HG02678 (cell line): Measurements from ENCODE around the gene ALPG.
"Not testable (repeated sequence)": the region's sequence is repeated elsewhere in the genome, so short reads cannot be mapped to it uniquely, and the experiment has no call there.

ENCODE experiments used
- ATAC-seq: cut with Tn5 transposase; IDR thresholded peaks from one replicate; pipeline ENCODE4 v1.9.1; 2021; ENCODE audit warnings: mild to moderate bottlenecking, moderate library complexity; ENCODE audit not compliant: unreplicated experiment

The ALPG gene

GRCh38 chr2:232418466-232419244 lies 12.0 kb downstream of the ALPG start:
- no peak for ATAC-seq

- no peak for ATAC-seq
Measured at GRCh38 chr2:232419245-232420072, 12.8 kb downstream of the ALPG start.

DNA sequence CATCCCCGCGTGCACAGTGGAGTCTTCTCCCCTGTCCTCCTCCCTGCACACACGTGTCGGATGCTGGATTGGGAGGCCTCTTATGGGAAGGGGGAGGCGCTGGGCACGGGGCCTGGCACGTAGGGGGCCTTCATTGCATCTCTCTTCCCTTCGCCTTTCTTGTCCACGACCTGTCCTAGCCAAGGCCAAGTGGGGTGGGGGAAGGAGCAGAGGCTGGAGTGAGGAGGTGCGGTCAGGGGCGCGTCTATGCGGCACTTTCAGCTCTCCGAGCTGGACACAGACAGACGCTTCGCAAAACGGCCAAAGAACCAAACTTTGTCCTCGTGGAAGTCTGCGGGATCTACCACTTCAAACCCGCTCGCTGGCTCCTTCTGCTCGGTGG lies 13.4 kb downstream of the ALPG start:
- ATAC-seq: no peak

DNA sequence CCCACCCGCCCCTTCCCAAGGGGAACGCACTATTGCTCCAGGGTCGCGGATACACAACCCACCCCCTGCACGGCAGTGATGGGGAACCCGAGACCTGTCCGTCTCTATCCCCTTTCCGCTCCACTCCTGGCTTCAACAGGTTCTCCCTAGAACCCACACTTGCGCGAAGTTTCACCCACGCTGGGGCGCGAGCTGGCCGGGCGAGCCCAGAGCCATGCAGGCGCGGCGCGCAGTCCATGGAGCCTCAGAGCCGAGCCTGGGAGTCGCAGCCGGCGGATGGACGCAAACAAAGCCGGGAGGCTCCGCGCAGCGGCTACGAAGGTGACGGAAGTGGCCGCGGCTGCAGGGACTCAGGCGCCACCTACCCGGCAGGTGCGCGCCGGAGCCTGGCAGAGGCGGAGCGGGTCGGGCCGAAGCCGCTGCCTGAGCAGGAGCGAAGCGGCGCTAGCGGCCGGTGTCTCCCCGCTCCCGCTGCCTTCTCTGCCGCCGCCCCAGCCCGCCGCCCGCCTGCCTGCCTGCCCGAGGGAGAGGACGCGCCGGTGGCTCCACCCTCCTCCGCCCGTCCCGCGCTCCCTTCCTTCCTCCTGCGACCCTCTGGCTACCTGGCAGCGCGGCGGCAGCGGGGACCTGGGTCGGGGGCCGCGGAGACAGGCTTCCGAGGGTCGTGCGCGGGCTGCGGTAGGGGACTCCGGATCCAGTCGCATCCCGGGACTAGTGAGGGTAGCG lies 14.0 kb downstream of the ALPG start:
- no peak for ATAC-seq

DNA sequence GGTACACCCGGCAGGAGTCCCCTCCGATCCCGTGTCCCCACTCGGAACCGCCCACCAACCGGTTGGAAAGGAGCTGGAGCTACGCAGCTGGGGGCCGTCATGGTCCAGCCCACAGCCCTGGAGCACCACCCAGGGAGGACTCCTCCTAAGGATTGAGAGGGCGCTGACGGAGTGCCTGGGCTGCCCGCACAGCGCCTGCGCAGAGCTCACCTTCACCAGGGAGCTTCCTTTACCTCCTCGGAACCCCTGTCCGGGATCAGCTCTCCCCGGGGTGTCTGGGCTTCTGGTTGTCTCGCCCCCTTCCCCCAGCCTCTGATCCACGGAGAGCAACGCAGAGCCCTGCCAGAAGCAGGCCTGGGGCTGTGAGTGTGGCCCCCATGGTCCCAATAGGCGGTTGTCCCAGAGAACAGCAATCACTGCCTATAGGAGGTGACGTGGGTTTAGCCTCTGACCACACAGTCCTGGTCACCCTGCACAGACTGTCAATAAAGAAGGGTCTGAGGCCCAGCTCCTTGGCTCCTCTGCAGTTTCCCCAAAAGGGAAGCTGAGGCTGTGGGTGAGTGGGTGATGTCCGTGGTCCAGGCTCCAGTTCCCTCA lies 14.6 kb downstream of the ALPG start:
- ATAC-seq: no peak

DNA sequence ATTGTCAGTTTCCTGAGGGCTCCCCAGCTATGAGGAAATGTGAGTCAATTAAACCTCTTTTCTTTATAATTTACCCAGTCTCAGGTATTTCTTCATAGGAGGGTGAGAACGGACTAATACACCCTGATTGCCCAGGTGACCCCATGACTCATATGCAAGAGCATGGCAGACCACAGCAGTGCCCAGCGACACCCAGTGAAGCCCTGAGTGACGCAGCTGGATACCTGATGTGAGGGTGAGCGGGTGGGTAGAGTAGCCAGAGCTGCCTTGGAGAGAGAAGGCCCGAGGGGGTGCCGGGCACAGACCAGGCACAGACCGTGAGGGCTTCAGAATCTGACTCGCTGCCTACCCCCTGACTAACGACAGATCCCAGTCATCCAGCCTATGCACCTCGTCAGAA lies 15.4 kb downstream of the ALPG start:
- no peak for ATAC-seq

DNA sequence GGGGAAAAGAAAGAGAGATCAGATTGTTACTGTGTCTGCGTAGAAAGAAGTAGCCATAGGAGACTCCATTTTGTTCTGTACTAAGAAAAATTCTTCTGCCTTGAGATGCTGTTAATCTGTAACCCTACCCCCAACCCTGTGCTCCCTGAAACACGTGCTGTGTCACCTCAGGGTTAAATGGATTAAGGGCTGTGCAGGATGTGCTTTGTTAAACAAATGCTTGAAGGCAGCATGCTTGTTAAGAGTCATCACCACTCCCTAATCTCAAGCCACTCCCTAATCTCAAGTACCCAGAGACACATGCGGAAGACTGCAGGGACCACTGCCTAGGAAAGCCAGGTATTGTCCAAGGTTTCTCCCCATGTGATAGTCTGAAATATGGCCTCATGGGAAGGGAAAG lies 16.4 kb downstream of the ALPG start:
- not testable (repeated sequence) for ATAC-seq

DNA sequence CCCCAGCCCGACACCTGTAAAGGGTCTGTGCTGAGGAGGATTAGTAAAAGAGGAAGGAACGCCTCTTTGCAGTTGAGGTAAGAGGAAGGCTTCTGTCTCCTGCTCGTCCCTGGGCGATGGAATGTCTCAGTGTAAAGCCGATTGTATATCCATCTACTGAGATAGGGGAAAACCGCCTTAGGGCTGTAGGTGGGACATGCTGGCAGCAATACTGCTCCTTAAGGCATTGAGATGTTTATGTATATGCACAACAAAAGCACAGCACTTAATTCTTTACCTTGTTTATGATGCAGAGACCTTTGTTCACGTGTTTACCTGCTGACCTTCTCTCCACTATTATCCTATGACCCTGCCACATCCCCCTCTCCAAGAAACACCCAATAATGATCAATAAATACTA lies 16.8 kb downstream of the ALPG start:
- ATAC-seq: not testable (repeated sequence)

GRCh38 chr2:232431705-232432590 lies 25.3 kb downstream of the ALPG start:
- no peak for ATAC-seq

DNA sequence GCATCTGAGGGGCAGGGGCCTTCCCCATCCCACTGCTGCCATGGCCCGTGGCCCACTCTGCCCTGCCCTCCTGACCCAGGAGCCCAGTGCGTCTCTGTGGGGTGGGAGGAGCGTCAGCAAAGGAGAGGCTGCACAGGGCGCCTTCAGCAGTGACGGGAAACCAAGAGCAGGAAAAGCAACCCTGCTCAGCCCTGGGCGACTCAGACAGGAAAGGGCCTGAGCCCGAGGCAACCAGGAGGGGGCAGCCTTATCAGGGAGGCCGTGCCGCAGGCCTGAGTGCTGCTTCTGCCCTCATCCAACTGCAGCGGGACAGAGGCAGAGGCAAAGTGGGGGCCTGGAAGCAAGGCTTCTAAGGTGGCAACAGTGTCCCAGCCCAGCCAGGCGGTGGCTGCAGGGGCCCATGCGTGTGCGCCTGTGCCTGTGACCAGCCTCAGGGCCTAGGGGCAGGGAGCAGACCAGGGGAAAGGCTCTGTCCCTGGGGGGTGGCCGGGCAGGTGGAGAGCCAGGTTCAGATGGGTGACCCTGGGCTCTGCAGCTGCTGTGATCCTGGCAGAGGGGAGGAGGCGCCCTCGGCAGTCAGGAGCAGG lies 26.0 kb downstream of the ALPG start:
- ATAC-seq: no peak

GRCh38 chr2:232433622-232434021 lies 27.0 kb downstream of the ALPG start:
- not testable (repeated sequence) for ATAC-seq

DNA sequence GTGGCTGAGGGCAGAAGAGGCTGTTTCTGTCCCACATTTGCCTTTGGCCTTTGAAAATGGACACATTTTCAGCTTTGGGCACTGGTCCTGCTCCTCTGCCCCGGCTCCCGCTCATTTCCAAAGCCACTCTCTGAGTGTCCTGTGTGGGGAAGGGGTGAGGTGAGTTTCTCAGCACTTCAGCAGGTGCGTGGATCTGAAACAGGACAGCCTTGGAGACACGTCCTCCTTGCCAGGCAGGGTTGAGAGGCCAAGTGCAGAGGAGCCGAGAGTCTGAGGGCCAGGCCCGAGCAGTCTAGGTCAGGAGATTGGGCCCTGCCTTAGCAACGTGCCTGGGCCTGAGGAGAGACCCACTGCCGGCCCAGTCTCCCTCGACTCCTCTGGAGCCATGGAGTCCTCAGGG lies 27.4 kb downstream of the ALPG start:
- no peak for ATAC-seq

DNA sequence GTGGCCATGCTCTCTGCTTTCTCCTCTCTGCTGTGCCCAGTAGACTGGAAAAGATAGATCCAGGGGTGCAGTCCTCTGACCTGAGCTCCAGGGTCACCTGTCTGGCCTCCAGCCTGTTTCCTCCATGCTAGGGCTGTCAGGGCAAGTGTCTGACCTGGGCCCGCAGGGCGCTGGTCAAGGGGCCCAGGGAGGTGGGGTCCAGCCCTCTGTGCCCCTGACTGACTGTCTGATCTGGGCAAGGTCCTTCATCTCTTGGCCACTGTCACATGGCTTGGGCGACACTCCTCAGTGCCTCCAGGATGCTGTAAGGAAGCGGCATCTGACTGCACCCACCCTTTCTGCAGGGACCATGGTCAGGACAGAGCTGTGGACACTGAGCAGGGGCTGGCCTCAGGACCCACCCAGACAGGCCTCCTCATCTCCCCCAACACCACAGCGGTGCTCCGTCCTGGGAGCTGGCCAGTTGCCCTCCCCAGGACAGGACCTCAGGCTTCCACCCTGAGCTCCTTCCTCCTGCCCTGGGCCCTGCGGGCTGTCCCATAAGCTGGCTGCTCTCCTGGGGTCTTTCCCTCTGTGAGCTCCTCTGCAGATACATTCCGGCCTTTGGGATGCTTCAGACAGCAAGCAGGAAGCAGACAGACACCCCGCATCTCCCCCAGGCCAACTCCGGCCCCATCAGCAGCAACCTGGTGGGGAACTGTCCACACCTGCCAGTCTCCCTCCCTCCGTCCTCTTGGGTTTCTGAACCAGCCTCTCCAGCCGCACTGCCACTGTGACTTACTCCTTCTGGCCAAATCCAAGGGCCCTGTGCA lies 28.1 kb downstream of the ALPG start:
- ATAC-seq: no peak

DNA sequence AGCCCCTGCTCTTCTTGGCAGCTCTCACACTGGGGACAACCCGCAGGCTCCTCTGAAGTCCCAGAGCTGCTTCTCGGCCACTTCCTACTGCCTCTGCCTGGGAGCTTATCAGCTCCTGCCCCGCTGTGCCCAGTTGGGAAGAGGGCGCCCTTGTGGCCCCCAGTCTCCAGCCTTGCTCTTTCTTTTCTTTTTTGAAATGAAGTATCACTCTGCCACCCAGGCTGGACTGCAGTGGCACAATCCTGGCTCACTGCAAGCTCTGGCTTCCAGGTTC lies 28.7 kb downstream of the ALPG start:
- ATAC-seq: no peak

DNA sequence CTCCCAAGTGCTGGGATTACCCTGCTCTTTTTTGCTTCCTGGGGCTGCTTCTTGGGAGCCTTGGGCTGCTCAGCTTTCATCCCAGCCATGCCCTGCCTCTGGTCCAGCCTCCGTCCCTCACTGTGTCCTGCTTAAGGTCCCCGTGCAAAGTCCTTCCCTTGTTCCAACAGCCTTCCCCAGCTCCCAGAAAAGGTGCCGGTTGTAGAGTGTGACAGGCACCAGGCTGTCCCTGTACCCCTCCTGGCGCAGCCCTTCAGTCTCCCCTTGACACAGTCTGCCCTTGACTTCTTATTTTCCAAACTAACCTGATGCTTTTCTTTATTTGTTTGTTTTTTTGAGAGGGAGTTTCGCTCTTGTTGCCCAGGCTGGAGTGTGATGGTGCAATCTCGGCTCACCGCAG lies 29.2 kb downstream of the ALPG start:
- ATAC-seq: no peak

GRCh38 chr2:232436381-232437194 lies 29.9 kb downstream of the ALPG start:
- ATAC-seq: no peak

- no peak for ATAC-seq
Measured at GRCh38 chr2:232437195-232437571, 30.5 kb downstream of the ALPG start.

- no peak for ATAC-seq
Measured at GRCh38 chr2:232438091-232438490, 31.4 kb downstream of the ALPG start.
